HCT116 (cell line): ENCODE measurements around the gene ORM1. TPM values are rescaled to one million over a fixed set of nuclear protein-coding genes. Genes with fewer than 3 reads are reported as not detected.

Experiments used
- ATAC-seq: fragments of 200-7000 bp; cut with Tn5 transposase; 2 replicates; pipeline ENCODE4 v1.9.1; 2020; ENCODE audit warnings: mild to moderate bottlenecking, moderate library complexity
- BruUV-seq: library from RNA; stranded (reverse); fragments of 400-500 nt; replicated peaks from 2 replicates; lab custom pipeline; 2021; lab: Mats Ljungman, UMichigan
- CTCF ChIA-PET: fragments of 300-600 bp; sonication (Branson Sonifier 250); formaldehyde crosslinking; loops from one replicate; lab custom pipeline; 2021; ENCODE audit warnings: antibody characterized with exemption; lab: Charles Lee
- POLR2A ChIA-PET: fragments of 300-600, 350-600 bp; sonication (Branson Sonifier 250); formaldehyde crosslinking; loops from one replicate; lab custom pipeline; 2021; ENCODE audit warnings: antibody characterized with exemption; lab: Charles Lee
- RAD21 ChIA-PET, 2 experiments: fragments of 300-600 bp; sonication (Branson Sonifier 250); formaldehyde crosslinking; loops; one replicate each; lab custom pipeline; 2023; ENCODE audit warnings: low total read pairs in 2 of 2; ENCODE audit not compliant: uncharacterized antibody in 2 of 2, unreplicated experiment in 2 of 2, low non-redundant PET in 1 of 2; lab: Charles Lee
- DNase-seq: peaks from one replicate; pipeline ENCODE4 v3.0.0-alpha.2; 2010; ENCODE audit warnings: low read depth, low spot score
- H2AFZ ChIP-seq: fragments of 200-600 bp; shearing (Covaris generic), sonication (generic); 2 replicates; pipeline ENCODE4 v1.6.1; 2017; ENCODE audit warnings: low read depth, mixed run types, mixed read lengths, antibody characterized with exemption, low read length; ENCODE audit not compliant: poor library complexity, severe bottlenecking
- H3K27ac ChIP-seq: 2 replicates; pipeline ENCODE4 v1.5.1; 2012; ENCODE audit warnings: low read depth, low read length
- H3K27me3 ChIP-seq: fragments of 200-600 bp; sonication (generic); 2 replicates; pipeline ENCODE4 v1.6.1; 2016; ENCODE audit warnings: mixed run types, low read length, mixed read lengths; ENCODE audit not compliant: insufficient read depth
- H3K36me3 ChIP-seq, 2 experiments: fragments of 200-500 bp in 1 of 2; fragments of 200-600 bp in 1 of 2; sonication (Bioruptor generic) in 1 of 2; sonication (generic) in 1 of 2; 2 replicates each; pipeline versions ENCODE4 v1.5.1 to v1.6.1; 2014 to 2016; ENCODE audit warnings: low read length in 2 of 2, inconsistent platforms in 1 of 2, mixed read lengths in 1 of 2, mixed run types in 1 of 2; ENCODE audit not compliant: insufficient read depth in 2 of 2, control insufficient read depth in 1 of 2
- H3K4me1 ChIP-seq, 2 experiments: fragments of 200-600 bp in 1 of 2; sonication (generic) in 1 of 2; 2 replicates each; pipeline versions ENCODE4 v1.5.1 to v1.6.1; 2012 to 2017; ENCODE audit warnings: low read length in 2 of 2, inconsistent platforms in 1 of 2, mild to moderate bottlenecking in 1 of 2, mixed read lengths in 1 of 2, mixed run types in 1 of 2, moderate library complexity in 1 of 2; ENCODE audit not compliant: insufficient read depth in 2 of 2, control insufficient read depth in 1 of 2
- H3K4me2 ChIP-seq: fragments of 200-600 bp; sonication (generic); 2 replicates; pipeline ENCODE4 v1.6.1; 2017; ENCODE audit warnings: mixed run types, low read length, mixed read lengths
- H3K4me3 ChIP-seq, 2 experiments: fragments of 200-600 bp in 1 of 2; sonication (generic) in 1 of 2; replicated peaks in 1 of 2; 2 replicates each; pipeline ENCODE4 v1.5.1; 2011 to 2016; ENCODE audit warnings: low read length in 2 of 2, control low read depth in 1 of 2, low read depth in 1 of 2, mild to moderate bottlenecking in 1 of 2, mixed read lengths in 1 of 2, mixed run types in 1 of 2
- H3K79me2 ChIP-seq: fragments of 200-600 bp; sonication (generic); 2 replicates; pipeline ENCODE4 v1.6.1; 2017; ENCODE audit warnings: mild to moderate bottlenecking, mixed run types, low read length, moderate library complexity, mixed read lengths; ENCODE audit not compliant: insufficient read depth
- H3K9ac ChIP-seq: fragments of 200-600 bp; sonication (generic); 2 replicates; pipeline ENCODE4 v1.6.1; 2016; ENCODE audit warnings: low read length, mixed read lengths
- H3K9me2 ChIP-seq: fragments of 200-600 bp; sonication (generic), shearing (Covaris generic); 2 replicates; pipeline ENCODE4 v1.6.1; 2017; ENCODE audit warnings: mixed run types, mild to moderate bottlenecking, moderate library complexity; ENCODE audit not compliant: insufficient read depth
- H3K9me3 ChIP-seq, 2 experiments: fragments of 200-500 bp in 1 of 2; fragments of 200-600 bp in 1 of 2; sonication (Bioruptor generic) in 1 of 2; sonication (generic) in 1 of 2; 2 replicates each; pipeline ENCODE4 v1.6.1; 2014 to 2017; ENCODE audit warnings: low read length in 2 of 2, mixed read lengths in 2 of 2, inconsistent platforms in 1 of 2, low read depth in 1 of 2, mild to moderate bottlenecking in 1 of 2, mixed run types in 1 of 2, moderate library complexity in 1 of 2; ENCODE audit not compliant: control insufficient read depth in 1 of 2, insufficient read depth in 1 of 2
- H4K20me1 ChIP-seq: fragments of 200-600 bp; sonication (generic), shearing (Covaris generic); 2 replicates; pipeline ENCODE4 v1.6.1; 2017; ENCODE audit warnings: mixed run types, mild to moderate bottlenecking, moderate library complexity; ENCODE audit not compliant: insufficient read depth
- CBX3 ChIP-seq: IDR thresholded peaks from 2 replicates; pipeline ENCODE4 v1.6.1; 2012; ENCODE audit warnings: low read depth
- CEBPB ChIP-seq: IDR thresholded peaks from 2 replicates; pipeline ENCODE4 v1.6.1; 2012; ENCODE audit warnings: low read depth
- ELF1 ChIP-seq: IDR thresholded peaks from 2 replicates; pipeline ENCODE4 v1.6.1; 2012; ENCODE audit warnings: low read depth, borderline replicate concordance
- EZH2phosphoT487 ChIP-seq: fragments of 200-600 bp; IDR thresholded peaks from 2 replicates; pipeline ENCODE4 v1.6.1; 2018; ENCODE audit warnings: antibody characterized with exemption, borderline replicate concordance
- FOSL1 ChIP-seq: IDR thresholded peaks from 2 replicates; pipeline ENCODE4 v1.6.1; 2012; ENCODE audit warnings: low read depth
- POLR2A ChIP-seq: IDR thresholded peaks from 2 replicates; pipeline ENCODE4 v1.7.0; 2011; ENCODE audit warnings: borderline replicate concordance; ENCODE audit not compliant: insufficient read depth, insufficient read length; ENCODE audit errors: extremely low read depth
- POLR2AphosphoS5 ChIP-seq: IDR thresholded peaks from 2 replicates; pipeline ENCODE4 v1.6.1; 2011; ENCODE audit warnings: mild to moderate bottlenecking, low read depth, low read length, moderate library complexity
- REST ChIP-seq: IDR thresholded peaks from 2 replicates; pipeline ENCODE4 v1.6.1; 2012; ENCODE audit warnings: low read depth
- SIN3A ChIP-seq: IDR thresholded peaks from 2 replicates; pipeline ENCODE4 v1.6.1; 2012; ENCODE audit warnings: low read depth
- SP1 ChIP-seq: IDR thresholded peaks from 2 replicates; pipeline ENCODE4 v1.6.1; 2012; ENCODE audit warnings: low read depth
- SRF ChIP-seq: IDR thresholded peaks from 2 replicates; pipeline ENCODE4 v1.6.1; 2012; ENCODE audit warnings: low read depth
- YY1 ChIP-seq: IDR thresholded peaks from 2 replicates; pipeline ENCODE4 v1.6.1; 2011; ENCODE audit warnings: low read length, low read depth, moderate library complexity, mild to moderate bottlenecking; ENCODE audit not compliant: insufficient replicate concordance; ENCODE audit errors: extremely low read depth
- ZFX ChIP-seq: fragments of 450-650 bp; IDR thresholded peaks from 2 replicates; pipeline ENCODE4 v1.6.1; 2017
- ZNF274 ChIP-seq: fragments of 200-500 bp; sonication (Bioruptor generic); IDR thresholded peaks from 2 replicates; pipeline ENCODE4 v1.6.1; 2014; ENCODE audit warnings: mild to moderate bottlenecking, low read depth, low read length, inconsistent platforms
- intact Hi-C: fragments of 100-400 bp; cut with micrococcal nuclease; formaldehyde crosslinking; loops from 2 replicates; pipeline ENCODE4 v1.10.0; 2022
- total RNA-seq: library from RNA; stranded (reverse); gene quantifications from one replicate; pipeline ENCODE4 v1.2.1, GENCODE V29; 2021; ENCODE audit not compliant: unreplicated experiment
- TF ChIP-seq, protein P1 (sequence below): IDR thresholded peaks from 2 replicates; pipeline ENCODE4 v1.6.1; 2012
- TF ChIP-seq, protein P2 (sequence below), 3 experiments: fragments of 200-600 bp in 1 of 3; sonication (generic) in 1 of 3; IDR thresholded peaks in 2 of 3; conservative IDR thresholded peaks in 1 of 3; 2 replicates each; pipeline ENCODE4 v1.5.1; 2012 to 2017; ENCODE audit warnings: low read depth in 2 of 3, low read length in 2 of 3, antibody characterized with exemption in 1 of 3, borderline replicate concordance in 1 of 3, control low read depth in 1 of 3, mild to moderate bottlenecking in 1 of 3, mixed read lengths in 1 of 3, mixed run types in 1 of 3, moderate library complexity in 1 of 3; ENCODE audit not compliant: insufficient read depth in 1 of 3

ORM1 gene
- total RNA-seq, 1 experiment from 2014 or later, result 5.6 TPM

GRCh38 chr9:114370251-114370967 lies 47.5 kb downstream of the ORM1 start:
- RAD21 ChIA-PET, result no interaction called here
- Histone ChIP-seq H3K36me3 (no peaks in the 10 kb centered on the region), H4K20me1 (no peaks in the 10 kb centered on the region), H3K79me2 (no peaks in the 10 kb centered on the region)
- no TSS peak for BruUV-seq
- TF ChIP-seq SRF, result no peak
- TF ChIP-seq POLR2A, result no peak
- no peak for TF ChIP-seq CEBPB
- no peak for TF ChIP-seq ELF1
- TF ChIP-seq POLR2AphosphoS5, result no peak
- TF ChIP-seq FOSL1, result no peak
- no peak for TF ChIP-seq SIN3A
- no peak for TF ChIP-seq REST
- no peak for TF ChIP-seq CBX3
- TF ChIP-seq ZFX, result no peak
- TF ChIP-seq, protein P1, sequence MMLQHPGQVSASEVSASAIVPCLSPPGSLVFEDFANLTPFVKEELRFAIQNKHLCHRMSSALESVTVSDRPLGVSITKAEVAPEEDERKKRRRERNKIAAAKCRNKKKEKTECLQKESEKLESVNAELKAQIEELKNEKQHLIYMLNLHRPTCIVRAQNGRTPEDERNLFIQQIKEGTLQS, result no peak
- TF ChIP-seq SP1, result no peak
- TF ChIP-seq ZNF274, result no peak
- no peak for TF ChIP-seq EZH2phosphoT487
- TF ChIP-seq, protein P2, sequence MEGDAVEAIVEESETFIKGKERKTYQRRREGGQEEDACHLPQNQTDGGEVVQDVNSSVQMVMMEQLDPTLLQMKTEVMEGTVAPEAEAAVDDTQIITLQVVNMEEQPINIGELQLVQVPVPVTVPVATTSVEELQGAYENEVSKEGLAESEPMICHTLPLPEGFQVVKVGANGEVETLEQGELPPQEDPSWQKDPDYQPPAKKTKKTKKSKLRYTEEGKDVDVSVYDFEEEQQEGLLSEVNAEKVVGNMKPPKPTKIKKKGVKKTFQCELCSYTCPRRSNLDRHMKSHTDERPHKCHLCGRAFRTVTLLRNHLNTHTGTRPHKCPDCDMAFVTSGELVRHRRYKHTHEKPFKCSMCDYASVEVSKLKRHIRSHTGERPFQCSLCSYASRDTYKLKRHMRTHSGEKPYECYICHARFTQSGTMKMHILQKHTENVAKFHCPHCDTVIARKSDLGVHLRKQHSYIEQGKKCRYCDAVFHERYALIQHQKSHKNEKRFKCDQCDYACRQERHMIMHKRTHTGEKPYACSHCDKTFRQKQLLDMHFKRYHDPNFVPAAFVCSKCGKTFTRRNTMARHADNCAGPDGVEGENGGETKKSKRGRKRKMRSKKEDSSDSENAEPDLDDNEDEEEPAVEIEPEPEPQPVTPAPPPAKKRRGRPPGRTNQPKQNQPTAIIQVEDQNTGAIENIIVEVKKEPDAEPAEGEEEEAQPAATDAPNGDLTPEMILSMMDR (IDR thresholded peaks at IDR 0.05 in 2 of 3, conservative IDR thresholded peaks at IDR 0.05 in 1 of 3; ENCODE audit: borderline replicate concordance in 1 of 3, insufficient read depth in 1 of 3, low read depth in 2 of 3, low read length in 2 of 3), result no peak
- TF ChIP-seq YY1, result no peak
- TF ChIP-seq, all 23 proteins: peak for 0
- Histone ChIP-seq H3K4me3 (no peak overlapping the region), H3K27ac (no peak overlapping the region), H2AFZ (no peak overlapping the region), H3K9me2 (no peaks in the 10 kb centered on the region), H3K27me3 (no peaks in the 10 kb centered on the region), H3K9me3 (no peaks in the 10 kb centered on the region), H3K9ac (no peak overlapping the region), H3K4me1 (peaks cover 0 to 8% of the 10 kb centered on the region in 2 experiments; a peak in 2 of 4 replicates), H3K4me2 (no peak overlapping the region)
- no peak for DNase-seq
- POLR2A ChIA-PET, result no interaction called here
- ATAC-seq, result no peak
- CTCF ChIA-PET, result no interaction called here
- intact Hi-C loops, result no loop called here
